T-cell (primary cell): Measurements from ENCODE around the gene CDC42BPG. TPM values are rescaled to one million over a fixed set of nuclear protein-coding genes. Genes with fewer than 3 reads are reported as not detected.

ENCODE experiments used
- ATAC-seq, 4 experiments: fragments of 200-7000 bp in 3 of 4; fragments of 150-1000 bp in 1 of 4; cut with Tn5 transposase; replicated peaks in 1 of 4; 1 replicate in 3 of 4; 2 replicates in 1 of 4; pipeline ENCODE4 v1.10.0; 2021; ENCODE audit warnings: moderate library complexity in 3 of 4, mild to moderate bottlenecking in 2 of 4, moderate number of reproducible peaks in 1 of 4
- CTCF ChIA-PET, 2 donors: fragments of 300-600 bp; sonication (Branson Sonifier 250); formaldehyde crosslinking; loops; one replicate each; lab custom pipeline; 2022; ENCODE audit warnings: antibody characterized with exemption in 2 of 2; lab: Charles Lee
- POLR2A ChIA-PET, 2 donors: fragments of 300-600 bp; sonication (Branson Sonifier 250); formaldehyde crosslinking; loops; one replicate each; lab custom pipeline; 2022; ENCODE audit warnings: antibody characterized with exemption in 2 of 2; lab: Charles Lee
- DNase-seq, 35 experiments: peaks; one replicate each; pipeline versions ENCODE4 v3.0.0 to v3.0.0-alpha.2; 2013 to 2023
- H3K27ac ChIP-seq: one replicate; pipeline ENCODE4 v1.5.1; 2013; ENCODE audit warnings: low read length
- H3K27me3 ChIP-seq, 2 experiments: replicated peaks in 1 of 2; 1 replicate in 1 of 2; 2 replicates in 1 of 2; pipeline versions ENCODE4 v1.6.1 to v1.7.0; 2013; ENCODE audit warnings: low read length in 1 of 2, mixed read lengths in 1 of 2; ENCODE audit not compliant: control insufficient read depth in 2 of 2, insufficient read depth in 2 of 2; ENCODE audit errors: extremely low read depth in 1 of 2
- H3K36me3 ChIP-seq, 2 donors: 1 replicate in 1 of 2; 2 replicates in 1 of 2; pipeline versions ENCODE4 v1.6.1 to v1.7.0; 2013; ENCODE audit warnings: low read length in 1 of 2; ENCODE audit not compliant: control insufficient read depth in 2 of 2, insufficient read depth in 1 of 2; ENCODE audit errors: extremely low read depth in 1 of 2
- H3K4me1 ChIP-seq, 2 experiments: 1 replicate in 1 of 2; 2 replicates in 1 of 2; pipeline versions ENCODE4 v1.6.1 to v1.7.0; 2013; ENCODE audit warnings: low read length in 2 of 2, mixed read lengths in 1 of 2; ENCODE audit not compliant: insufficient read depth in 2 of 2, control insufficient read depth in 1 of 2; ENCODE audit errors: extremely low read depth in 1 of 2
- H3K4me3 ChIP-seq, 2 donors: 1 replicate in 1 of 2; 2 replicates in 1 of 2; pipeline versions ENCODE4 v1.5.1 to v1.7.0; 2013; ENCODE audit warnings: mild to moderate bottlenecking in 2 of 2, low read length in 1 of 2, moderate library complexity in 1 of 2; ENCODE audit not compliant: control insufficient read depth in 1 of 2; ENCODE audit errors: extremely low read depth in 1 of 2
- H3K9me3 ChIP-seq: 2 replicates; pipeline ENCODE4 v1.7.0; 2013
- H3K27ac Mint-ChIP-seq, 2 donors: one replicate each; pipeline ENCODE4 v1.8.0; 2020 to 2021; ENCODE audit warnings: mild to moderate bottlenecking in 2 of 2, mixed read lengths in 2 of 2
- H3K27me3 Mint-ChIP-seq, 2 donors: one replicate each; pipeline ENCODE4 v1.8.0; 2021 to 2022; ENCODE audit warnings: mixed read lengths in 2 of 2
- H3K36me3 Mint-ChIP-seq: one replicate; pipeline ENCODE4 v1.8.0; 2021; ENCODE audit warnings: mixed read lengths
- H3K4me1 Mint-ChIP-seq, 3 donors: one replicate each; pipeline ENCODE4 v1.8.0; 2020 to 2022; ENCODE audit warnings: mixed read lengths in 3 of 3, mild to moderate bottlenecking in 1 of 3
- H3K4me3 Mint-ChIP-seq, 3 donors: one replicate each; pipeline ENCODE4 v1.8.0; 2020 to 2022; ENCODE audit warnings: mild to moderate bottlenecking in 3 of 3, mixed read lengths in 3 of 3, moderate library complexity in 3 of 3
- H3K9me3 Mint-ChIP-seq, 3 donors: one replicate each; pipeline ENCODE4 v1.8.0; 2020 to 2022; ENCODE audit warnings: mixed read lengths in 3 of 3
- WGBS: methylation state at CpG from one replicate; pipeline ENCODE4 v1.1.5; 2013; ENCODE audit warnings: missing lambda C conversion rate; ENCODE audit not compliant: insufficient coverage; 5-methylcytosine and 5-hydroxymethylcytosine counted together
- total RNA-seq, 35 experiments: library from RNA in 6 of 35; stranded (reverse) in 6 of 35; fragments of 120-200 nt in 1 of 35; gene quantifications; one replicate each; pipeline versions ENCODE4 v1.2.1 to v1.2.4 and lab custom pipeline; 2013 to 2026

The CDC42BPG gene
- total RNA-seq, 5 donors from 2014 or later (not counting 1 experiment from before 2014, with no cell fraction given) = 7.4 to 10.5 (median 9.1) TPM

DNA sequence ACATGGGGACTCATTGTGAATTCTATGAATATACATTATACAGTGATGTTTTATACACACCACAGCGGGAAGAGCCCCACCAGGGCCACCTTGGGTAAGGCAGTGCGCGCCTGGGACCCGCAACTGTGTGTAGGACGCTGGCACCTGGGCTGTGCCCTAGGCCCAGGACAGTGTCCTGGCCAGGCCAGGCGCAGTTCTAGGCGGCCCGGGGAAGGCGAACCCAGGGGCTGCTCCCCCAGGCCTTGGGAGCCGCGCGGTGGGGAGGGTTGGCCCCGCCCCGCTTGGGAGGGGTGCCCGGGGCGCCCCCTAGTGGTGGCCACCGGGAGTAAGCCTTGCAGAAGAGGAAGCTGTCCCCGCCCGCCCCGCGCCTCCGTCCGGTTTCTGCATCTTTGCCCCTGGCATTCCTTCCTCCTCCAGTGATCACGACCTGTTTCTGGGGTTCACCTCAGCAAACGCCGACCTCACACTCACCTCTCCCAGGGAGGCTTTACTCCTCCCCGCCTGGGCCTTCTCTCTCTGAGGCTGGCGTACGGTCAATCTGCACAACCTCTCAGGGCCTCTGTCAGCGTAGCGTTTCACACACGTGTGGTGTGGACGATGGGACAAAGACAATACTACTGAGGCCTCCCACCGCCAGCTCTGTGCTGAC, 43.4 kb upstream of the CDC42BPG start:
- peak overlapping the region; percentile 81 to 88 for H3K27ac Mint-ChIP-seq
- peak; percentile 84 to 93 (median 87) for ATAC-seq
- peak overlapping the region; percentile 59 to 76 (median 73) for H3K4me3 Mint-ChIP-seq
- Histone ChIP-seq H3K4me1 (peaks cover 15 to 37% of the 10 kb centered on the region in 2 experiments), H3K9me3 (no peaks in the 10 kb centered on the region), H3K4me3 (peak overlapping the region; percentile 11 to 23), H3K36me3 (peaks cover 0 to 5% of the 10 kb centered on the region in 2 donors), H3K27ac (peak overlapping the region; percentile 24), H3K27me3 (no peaks in the 10 kb centered on the region)
- ChIA-PET POLR2A (no interaction called here), CTCF (interaction anchor here (0.5 to 1.6 kb wide), 11 partner anchors 9 to 44 kb away, joined by 3 to 11 read pairs (median 3); partner anchors contain the start of genes CDC42BPG (in 1 of the 2) and EHD1 (in 1 of the 2))
- no peaks in the 10 kb centered on the region for H3K36me3 Mint-ChIP-seq
- H3K27me3 Mint-ChIP-seq = no peaks in the 10 kb centered on the region
- H3K9me3 Mint-ChIP-seq = no peaks in the 10 kb centered on the region
- peaks cover 24 to 34% (median 33%) of the 10 kb centered on the region in 3 donors for H3K4me1 Mint-ChIP-seq
- 23% methylated on average over 28 of the region's 34 CpGs for WGBS
- DNase-seq = peak; percentile 44 to 91 (median 78)

- no peaks in the 10 kb centered on the region for H3K9me3 Mint-ChIP-seq
- 100% methylated on average over 1 of the region's 8 CpGs for WGBS
- Histone ChIP-seq H3K27me3 (no peaks in the 10 kb centered on the region), H3K4me1 (peaks cover 15 to 37% of the 10 kb centered on the region in 2 experiments), H3K9me3 (no peaks in the 10 kb centered on the region), H3K27ac (no peak overlapping the region), H3K36me3 (peaks cover 0 to 5% of the 10 kb centered on the region in 2 donors), H3K4me3 (no peak overlapping the region)
- H3K4me1 Mint-ChIP-seq = peaks cover 24 to 34% (median 33%) of the 10 kb centered on the region in 3 donors
- H3K36me3 Mint-ChIP-seq = no peaks in the 10 kb centered on the region
- ATAC-seq (no peak), DNase-seq (no peak)
- no peaks in the 10 kb centered on the region for H3K27me3 Mint-ChIP-seq
- H3K4me3 Mint-ChIP-seq = peak overlapping the region in 1 of 3 donors; percentile 76
- POLR2A ChIA-PET = interaction anchor here in 1 of 2 donors (0.6 kb wide), 1 partner anchor 14 kb away, joined by 6 read pairs; no protein-coding TSS in a partner anchor
- H3K27ac Mint-ChIP-seq = peak overlapping the region; percentile 55 to 81
- CTCF ChIA-PET = interaction anchor here (0.6 to 1.6 kb wide), 9 partner anchors 24 to 115 kb away, joined by 3 to 5 read pairs (median 3); no protein-coding TSS in a partner anchor
Observed at GRCh38 chr11:64887234-64887756, 42.8 kb upstream of the CDC42BPG start.

- H3K9me3 Mint-ChIP-seq = no peaks in the 10 kb centered on the region
- no peaks in the 10 kb centered on the region for H3K27me3 ChIP-seq
- H3K4me1 ChIP-seq = peaks cover 18 to 48% of the 10 kb centered on the region in 2 experiments
- ChIA-PET POLR2A (interaction anchor here in 1 of 2 donors (0.8 kb wide), 1 partner anchor 15 kb away, joined by 3 read pairs; no protein-coding TSS in a partner anchor), CTCF (interaction anchor here (0.9 to 1.7 kb wide), 4 partner anchors 21 to 37 kb away, joined by 3 to 5 read pairs (median 4); no protein-coding TSS in a partner anchor)
- H3K4me3 Mint-ChIP-seq = peak overlapping the region in 1 of 3 donors; percentile 0
- peak overlapping the region; percentile 74 to 82 for H3K27ac Mint-ChIP-seq
- DNase-seq (peak in 3 of 35 experiments; percentile 33 to 64 (median 40)), ATAC-seq (peak; percentile 67 to 75 (median 72))
- WGBS = 89% methylated on average over 10 of the region's 15 CpGs
- no peaks in the 10 kb centered on the region for H3K9me3 ChIP-seq
- H3K4me1 Mint-ChIP-seq = peaks cover 33 to 43% (median 39%) of the 10 kb centered on the region in 3 donors
- no peaks in the 10 kb centered on the region for H3K36me3 Mint-ChIP-seq
- peak overlapping the region; percentile 65 for H3K27ac ChIP-seq
- no peaks in the 10 kb centered on the region for H3K36me3 ChIP-seq
- no peaks in the 10 kb centered on the region for H3K27me3 Mint-ChIP-seq
- no peak overlapping the region for H3K4me3 ChIP-seq
Observed at GRCh38 chr11:64885367-64886286, 41.2 kb upstream of the CDC42BPG start.

- Histone ChIP-seq H3K36me3 (no peaks in the 10 kb centered on the region), H3K27me3 (no peaks in the 10 kb centered on the region), H3K27ac (no peak overlapping the region), H3K9me3 (no peaks in the 10 kb centered on the region), H3K4me1 (peaks cover 30 to 64% of the 10 kb centered on the region in 2 experiments), H3K4me3 (no peak overlapping the region)
- Mint-ChIP-seq H3K9me3 (no peaks in the 10 kb centered on the region), H3K4me3 (no peak overlapping the region), H3K4me1 (peaks cover 49 to 60% (median 55%) of the 10 kb centered on the region in 3 donors), H3K27me3 (no peaks in the 10 kb centered on the region), H3K36me3 (no peaks in the 10 kb centered on the region), H3K27ac (peak overlapping the region; percentile 59 to 61)
- CTCF ChIA-PET = interaction anchor here in 1 of 2 donors (1.1 kb wide), 1 partner anchor 11 kb away, joined by 4 read pairs; no protein-coding TSS in a partner anchor
- no peak for DNase-seq
- no peak for ATAC-seq
- POLR2A ChIA-PET = no interaction called here
- 97% methylated on average over 5 of the region's 8 CpGs for WGBS
Observed at GRCh38 chr11:64884019-64884418, 39.6 kb upstream of the CDC42BPG start.

GRCh38 chr11:64883575-64883974, 39.1 kb upstream of the CDC42BPG start:
- Mint-ChIP-seq H3K4me3 (no peak overlapping the region), H3K36me3 (no peaks in the 10 kb centered on the region), H3K27me3 (no peaks in the 10 kb centered on the region), H3K27ac (peak overlapping the region; percentile 59 to 61), H3K9me3 (no peaks in the 10 kb centered on the region), H3K4me1 (peaks cover 51 to 62% (median 59%) of the 10 kb centered on the region in 3 donors)
- ChIA-PET CTCF (interaction anchor here in 1 of 2 donors (0.6 kb wide), 1 partner anchor 65 kb away, joined by 3 read pairs; no protein-coding TSS in a partner anchor), POLR2A (interaction anchor here in 1 of 2 donors (0.6 kb wide), 1 partner anchor 25 kb away, joined by 3 read pairs; no protein-coding TSS in a partner anchor)
- no peak overlapping the region for H3K4me3 ChIP-seq
- 77% methylated on average over 5 of the region's 5 CpGs for WGBS
- ATAC-seq = no peak
- DNase-seq = no peak
- no peaks in the 10 kb centered on the region for H3K36me3 ChIP-seq
- peaks cover 30 to 63% of the 10 kb centered on the region in 2 experiments for H3K4me1 ChIP-seq
- H3K27me3 ChIP-seq = no peaks in the 10 kb centered on the region
- H3K27ac ChIP-seq = no peak overlapping the region
- no peaks in the 10 kb centered on the region for H3K9me3 ChIP-seq
